Mammary epithelial cell (primary cell): Measurements from ENCODE around the gene PLGLB1.
"Not testable (repeated sequence)": the region's sequence is repeated elsewhere in the genome, so short reads cannot be mapped to it uniquely, and the experiment has no call there.

Experiments used
- EZH2 ChIP-seq: IDR thresholded peaks from 2 replicates; pipeline ENCODE4 v1.6.1; 2012; ENCODE audit warnings: low read length, inconsistent platforms, borderline replicate concordance
- TF ChIP-seq, protein P1 (sequence below), 2 donors: IDR thresholded peaks in 1 of 2; conservative IDR thresholded peaks in 1 of 2; 2 replicates each; pipeline ENCODE4 v1.5.1; 2011 to 2012; ENCODE audit warnings: inconsistent platforms in 2 of 2, low read length in 2 of 2, mild to moderate bottlenecking in 2 of 2, control low read depth in 1 of 2, low read depth in 1 of 2; ENCODE audit not compliant: insufficient read depth in 1 of 2; ENCODE audit errors: extremely low read depth in 1 of 2

DNA sequence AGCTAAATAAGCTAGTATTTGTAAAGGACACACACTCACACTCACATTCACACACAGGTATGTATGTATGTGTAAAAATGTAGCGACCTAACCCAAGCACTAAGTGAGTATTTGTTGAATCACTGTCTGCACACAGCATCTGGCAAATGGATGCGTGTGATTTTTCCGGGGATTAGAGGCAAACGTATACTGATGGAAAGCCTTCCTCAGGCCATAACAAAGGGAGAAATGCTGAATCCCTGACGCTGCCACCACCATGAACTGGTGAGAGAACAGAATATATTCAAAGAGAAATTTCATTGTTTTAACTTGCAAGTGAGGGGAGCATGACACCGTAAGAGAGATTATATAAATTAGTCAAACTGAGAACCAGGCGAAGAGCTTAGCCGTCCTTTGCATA, 601 bp downstream of the PLGLB1 start:
- TF ChIP-seq, protein P1, sequence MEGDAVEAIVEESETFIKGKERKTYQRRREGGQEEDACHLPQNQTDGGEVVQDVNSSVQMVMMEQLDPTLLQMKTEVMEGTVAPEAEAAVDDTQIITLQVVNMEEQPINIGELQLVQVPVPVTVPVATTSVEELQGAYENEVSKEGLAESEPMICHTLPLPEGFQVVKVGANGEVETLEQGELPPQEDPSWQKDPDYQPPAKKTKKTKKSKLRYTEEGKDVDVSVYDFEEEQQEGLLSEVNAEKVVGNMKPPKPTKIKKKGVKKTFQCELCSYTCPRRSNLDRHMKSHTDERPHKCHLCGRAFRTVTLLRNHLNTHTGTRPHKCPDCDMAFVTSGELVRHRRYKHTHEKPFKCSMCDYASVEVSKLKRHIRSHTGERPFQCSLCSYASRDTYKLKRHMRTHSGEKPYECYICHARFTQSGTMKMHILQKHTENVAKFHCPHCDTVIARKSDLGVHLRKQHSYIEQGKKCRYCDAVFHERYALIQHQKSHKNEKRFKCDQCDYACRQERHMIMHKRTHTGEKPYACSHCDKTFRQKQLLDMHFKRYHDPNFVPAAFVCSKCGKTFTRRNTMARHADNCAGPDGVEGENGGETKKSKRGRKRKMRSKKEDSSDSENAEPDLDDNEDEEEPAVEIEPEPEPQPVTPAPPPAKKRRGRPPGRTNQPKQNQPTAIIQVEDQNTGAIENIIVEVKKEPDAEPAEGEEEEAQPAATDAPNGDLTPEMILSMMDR (conservative IDR thresholded peaks at IDR 0.05 in 1 of 2, IDR thresholded peaks at IDR 0.05 in 1 of 2; ENCODE audit: extremely low read depth in 1 of 2, insufficient read depth in 1 of 2, low read depth in 1 of 2, low read length in 2 of 2): not testable (repeated sequence)
- not testable (repeated sequence) for TF ChIP-seq EZH2
